Body of pancreas (tissue), 4 donors: ENCODE data around the gene SBF2.

Source experiments
- CTCF ChIP-seq, 7 experiments: fragments of 450-650 bp in 4 of 7; fragments of 200-600 bp in 3 of 7; sonication (generic) in 3 of 7; IDR thresholded peaks; one replicate each; pipeline ENCODE4 v1.5.1; 2016 to 2019; ENCODE audit warnings: antibody characterized with exemption in 7 of 7
- POLR2A ChIP-seq, 3 donors: fragments of 450-650 bp; IDR thresholded peaks; one replicate each; pipeline ENCODE4 v1.6.1; 2016; ENCODE audit warnings: antibody characterized with exemption in 3 of 3, mild to moderate bottlenecking in 2 of 3

- no peak for TF ChIP-seq POLR2A (IDR thresholded peaks at IDR 0.05)
- no peak for TF ChIP-seq CTCF (IDR thresholded peaks at IDR 0.05)
These were observed 434.3 kb downstream of the SBF2 start for GRCh38 chr11:9859554-9860305.
